Ascending aorta (tissue), 2 donors: ENCODE results near the gene KIAA0930. TPM values are rescaled to one million over a fixed set of nuclear protein-coding genes. Genes with fewer than 3 reads are reported as not detected.

Experiments used
- DNase-seq, 2 donors: peaks; one replicate each; pipeline ENCODE4 v3.0.0-alpha.2; 2019; ENCODE audit warnings: low spot score in 2 of 2
- H3K27ac ChIP-seq, 2 donors: fragments of 200-600 bp; sonication (generic); one replicate each; pipeline ENCODE4 v1.5.1; 2016 to 2017; ENCODE audit warnings: mild to moderate bottlenecking in 1 of 2
- H3K27me3 ChIP-seq: fragments of 200-600 bp; sonication (generic); one replicate; pipeline ENCODE4 v1.5.1; 2017
- H3K36me3 ChIP-seq, 2 donors: fragments of 200-600 bp; sonication (generic); one replicate each; pipeline ENCODE4 v1.5.1; 2016
- H3K4me1 ChIP-seq, 2 donors: fragments of 200-600 bp; sonication (generic); one replicate each; pipeline ENCODE4 v1.5.1; 2016 to 2017; ENCODE audit warnings: mild to moderate bottlenecking in 1 of 2
- H3K4me3 ChIP-seq, 2 donors: fragments of 200-600 bp; sonication (generic); one replicate each; pipeline ENCODE4 v1.5.1; 2016 to 2017; ENCODE audit warnings: mild to moderate bottlenecking in 1 of 2
- H3K9me3 ChIP-seq, 2 donors: fragments of 200-600 bp; sonication (generic); one replicate each; pipeline ENCODE4 v1.5.1; 2016
- intact Hi-C: fragments of 100-400 bp; cut with DNase I; formaldehyde crosslinking; loops from one replicate; pipeline ENCODE4 v1.15.1; 2023
- total RNA-seq: library from RNA; depleted of rRNA; stranded (reverse); fragments of >200 nt; gene quantifications from one replicate; pipeline ENCODE4 v1.1.0, GENCODE V29; 2016
- TF ChIP-seq, protein P1 (sequence below), 3 experiments: fragments of 200-600 bp in 2 of 3; fragments of 450-650 bp in 1 of 3; sonication (generic) in 2 of 3; IDR thresholded peaks; one replicate each; pipeline ENCODE4 v1.5.1; 2016 to 2019; ENCODE audit warnings: antibody characterized with exemption in 3 of 3, mild to moderate bottlenecking in 1 of 3, moderate library complexity in 1 of 3

Gene KIAA0930
- total RNA-seq, 1 donor from 2014 or later: 60.0 TPM

DNA sequence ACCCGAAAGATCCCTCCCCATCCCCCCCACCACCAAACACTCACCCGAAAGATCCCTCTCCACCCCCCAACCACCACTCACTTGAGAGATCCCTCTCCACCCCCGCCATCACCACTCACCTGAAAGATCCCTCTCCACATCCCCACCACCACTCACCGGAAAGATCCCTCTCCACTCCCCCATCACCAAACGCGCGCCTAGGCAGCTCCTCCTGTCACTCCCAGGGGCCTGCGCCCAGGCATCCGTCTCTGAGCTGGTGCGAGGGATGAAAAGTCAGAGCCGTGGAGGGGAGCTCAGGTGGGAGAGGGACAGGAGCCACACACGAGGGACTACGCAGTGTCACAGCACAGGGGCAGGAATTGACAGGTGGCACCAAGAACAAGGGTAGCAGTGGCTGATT, 11.5 kb downstream of the KIAA0930 start:
- H3K27me3 ChIP-seq: no peaks in the 10 kb centered on the region
- H3K27ac ChIP-seq: no peak overlapping the region
- H3K4me1 ChIP-seq: peaks cover 5 to 6% of the 10 kb centered on the region in 2 donors
- intact Hi-C loops: no loop called here
- no peak overlapping the region for H3K4me3 ChIP-seq
- no peaks in the 10 kb centered on the region for H3K9me3 ChIP-seq
- no peaks in the 10 kb centered on the region for H3K36me3 ChIP-seq
- TF ChIP-seq, protein P1, sequence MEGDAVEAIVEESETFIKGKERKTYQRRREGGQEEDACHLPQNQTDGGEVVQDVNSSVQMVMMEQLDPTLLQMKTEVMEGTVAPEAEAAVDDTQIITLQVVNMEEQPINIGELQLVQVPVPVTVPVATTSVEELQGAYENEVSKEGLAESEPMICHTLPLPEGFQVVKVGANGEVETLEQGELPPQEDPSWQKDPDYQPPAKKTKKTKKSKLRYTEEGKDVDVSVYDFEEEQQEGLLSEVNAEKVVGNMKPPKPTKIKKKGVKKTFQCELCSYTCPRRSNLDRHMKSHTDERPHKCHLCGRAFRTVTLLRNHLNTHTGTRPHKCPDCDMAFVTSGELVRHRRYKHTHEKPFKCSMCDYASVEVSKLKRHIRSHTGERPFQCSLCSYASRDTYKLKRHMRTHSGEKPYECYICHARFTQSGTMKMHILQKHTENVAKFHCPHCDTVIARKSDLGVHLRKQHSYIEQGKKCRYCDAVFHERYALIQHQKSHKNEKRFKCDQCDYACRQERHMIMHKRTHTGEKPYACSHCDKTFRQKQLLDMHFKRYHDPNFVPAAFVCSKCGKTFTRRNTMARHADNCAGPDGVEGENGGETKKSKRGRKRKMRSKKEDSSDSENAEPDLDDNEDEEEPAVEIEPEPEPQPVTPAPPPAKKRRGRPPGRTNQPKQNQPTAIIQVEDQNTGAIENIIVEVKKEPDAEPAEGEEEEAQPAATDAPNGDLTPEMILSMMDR (IDR thresholded peaks at IDR 0.05): no peak
- DNase-seq: no peak

GRCh38 chr22:45228401-45228754, 12.3 kb downstream of the KIAA0930 start:
- H3K4me3 ChIP-seq: no peak overlapping the region
- H3K4me1 ChIP-seq: peaks cover 5 to 6% of the 10 kb centered on the region in 2 donors
- no peaks in the 10 kb centered on the region for H3K36me3 ChIP-seq
- intact Hi-C loops: no loop called here
- peak in 1 of 2 donors; percentile 63 for DNase-seq
- no peaks in the 10 kb centered on the region for H3K27me3 ChIP-seq
- H3K27ac ChIP-seq: peak overlapping the region in 1 of 2 donors; percentile 21
- no peaks in the 10 kb centered on the region for H3K9me3 ChIP-seq
- TF ChIP-seq, protein P1 (IDR thresholded peaks at IDR 0.05): no peak

GRCh38 chr22:45227645-45228400, 12.9 kb downstream of the KIAA0930 start:
- peak in 1 of 2 donors; percentile 41 for DNase-seq

GRCh38 chr22:45226503-45227186, 14.0 kb downstream of the KIAA0930 start:
- Histone ChIP-seq H3K9me3 (no peaks in the 10 kb centered on the region), H3K27ac (peak overlapping the region; percentile 27 to 35), H3K4me3 (no peak overlapping the region), H3K4me1 (peaks cover 5 to 6% of the 10 kb centered on the region in 2 donors), H3K36me3 (no peaks in the 10 kb centered on the region), H3K27me3 (no peaks in the 10 kb centered on the region)
- intact Hi-C loops: no loop called here
- TF ChIP-seq, protein P1 (IDR thresholded peaks at IDR 0.05): no peak
- DNase-seq: no peak

More at GRCh38 chr22:45227645-45228400, 12.9 kb downstream of the KIAA0930 start:
- intact Hi-C loops: no loop called here
- peak overlapping the region in 1 of 2 donors; percentile 21 for H3K27ac ChIP-seq
- H3K4me3 ChIP-seq: no peak overlapping the region
- H3K27me3 ChIP-seq: no peaks in the 10 kb centered on the region
- H3K9me3 ChIP-seq: no peaks in the 10 kb centered on the region
- H3K36me3 ChIP-seq: no peaks in the 10 kb centered on the region
- peaks cover 5 to 6% of the 10 kb centered on the region in 2 donors for H3K4me1 ChIP-seq
- TF ChIP-seq, protein P1 (IDR thresholded peaks at IDR 0.05): no peak

DNA sequence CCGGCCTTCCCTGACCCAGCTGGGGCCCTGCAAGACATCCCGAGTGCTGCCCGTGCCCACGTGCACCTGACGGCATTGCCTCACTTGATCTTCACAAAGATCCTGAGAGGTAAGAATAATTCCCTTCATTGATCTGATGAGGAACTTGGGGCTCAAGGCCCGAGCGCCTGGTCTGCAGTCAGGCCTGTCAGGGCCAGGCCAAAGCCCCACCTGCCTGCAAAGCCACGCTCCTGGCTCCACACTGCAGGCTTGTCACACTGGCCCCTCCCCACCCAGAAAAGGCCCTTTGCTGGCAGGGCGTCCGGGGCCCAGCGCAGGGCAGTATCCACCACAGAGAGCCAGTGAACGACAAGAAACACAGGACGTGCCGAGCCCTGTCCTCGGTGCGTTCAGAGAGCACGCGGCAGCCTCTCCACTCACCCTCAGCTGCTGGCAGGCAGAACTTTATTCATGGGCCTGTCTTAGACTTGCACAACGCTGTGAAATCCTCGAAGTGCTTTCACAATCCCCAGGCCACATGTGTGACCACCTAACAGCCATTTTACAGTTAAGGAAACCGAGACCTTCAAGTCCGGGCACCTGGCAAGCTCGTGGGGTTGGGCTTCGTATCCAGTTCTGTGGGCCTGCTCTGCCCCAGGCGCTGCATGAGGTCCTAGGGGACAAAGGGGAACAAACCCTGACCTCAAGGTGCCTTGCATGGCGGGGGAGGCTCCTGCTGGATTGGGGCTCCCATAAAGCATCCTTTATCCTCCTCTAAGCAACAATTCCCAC, 14.8 kb downstream of the KIAA0930 start:
- Histone ChIP-seq H3K4me1 (peaks cover 5 to 10% of the 10 kb centered on the region in 2 donors), H3K27ac (peak overlapping the region; percentile 27 to 35), H3K4me3 (no peak overlapping the region), H3K36me3 (no peaks in the 10 kb centered on the region), H3K27me3 (no peaks in the 10 kb centered on the region), H3K9me3 (no peaks in the 10 kb centered on the region)
- TF ChIP-seq, protein P1 (IDR thresholded peaks at IDR 0.05): no peak
- intact Hi-C loops: no loop called here
- DNase-seq: peak in 1 of 2 donors; percentile 69
